A549 (cell line): Measurements from ENCODE around the gene AGAP5.
"Not testable (repeated sequence)": the region's sequence is repeated elsewhere in the genome, so short reads cannot be mapped to it uniquely, and the experiment has no call there.

ENCODE experiments used
- CTCF ChIP-seq: fragments of >200 bp; sonication (Bioruptor Twin); formaldehyde crosslinking; IDR thresholded peaks from 3 replicates; pipeline ENCODE4 v1.5.1; 2016
- EP300 ChIP-seq, 2 experiments: fragments of >200 bp; sonication (Bioruptor Twin); formaldehyde crosslinking; IDR thresholded peaks; 2 replicates in 1 of 2; 3 replicates in 1 of 2; pipeline ENCODE4 v1.6.1; 2016 to 2017
- JUN ChIP-seq, 2 experiments: fragments of >200 bp; sonication (Bioruptor Twin); formaldehyde crosslinking; IDR thresholded peaks; 2 replicates in 1 of 2; 3 replicates in 1 of 2; pipeline ENCODE4 v1.6.1; 2016 to 2017
- SREBF2 ChIP-seq: fragments of 450-650 bp; IDR thresholded peaks from 2 replicates; pipeline ENCODE4 v1.6.1; 2014; ENCODE audit warnings: mild to moderate bottlenecking, moderate library complexity
- ZSCAN20 ChIP-seq: fragments of 250-450 bp; sonication (Bioruptor Pico); IDR thresholded peaks from 2 replicates; pipeline ENCODE4 v1.8.0; 2022; ENCODE audit warnings: mild to moderate bottlenecking, moderate library complexity

GRCh38 chr10:73697675-73698159 is at the start of gene AGAP5:
- not testable (repeated sequence) for TF ChIP-seq CTCF; SREBF2; EP300 (IDR thresholded peaks at IDR 0.05); JUN (IDR thresholded peaks at IDR 0.05); ZSCAN20 (CRISPR knock-in tag)
